ENCODE results near the gene ENTPD3. TPM values are rescaled to one million over a fixed set of nuclear protein-coding genes. Genes with fewer than 3 reads are reported as not detected.
A peak's percentile ranks its signal among the peaks of the same experiment; 100 is the strongest.

Gene ENTPD3
- total and polyA plus RNA-seq, 2 of the 13 experiments (the other 11 are each of a cell fraction or from before 2014, with no cell fraction given), result 0.07 TPM; not detected in 1

DNA sequence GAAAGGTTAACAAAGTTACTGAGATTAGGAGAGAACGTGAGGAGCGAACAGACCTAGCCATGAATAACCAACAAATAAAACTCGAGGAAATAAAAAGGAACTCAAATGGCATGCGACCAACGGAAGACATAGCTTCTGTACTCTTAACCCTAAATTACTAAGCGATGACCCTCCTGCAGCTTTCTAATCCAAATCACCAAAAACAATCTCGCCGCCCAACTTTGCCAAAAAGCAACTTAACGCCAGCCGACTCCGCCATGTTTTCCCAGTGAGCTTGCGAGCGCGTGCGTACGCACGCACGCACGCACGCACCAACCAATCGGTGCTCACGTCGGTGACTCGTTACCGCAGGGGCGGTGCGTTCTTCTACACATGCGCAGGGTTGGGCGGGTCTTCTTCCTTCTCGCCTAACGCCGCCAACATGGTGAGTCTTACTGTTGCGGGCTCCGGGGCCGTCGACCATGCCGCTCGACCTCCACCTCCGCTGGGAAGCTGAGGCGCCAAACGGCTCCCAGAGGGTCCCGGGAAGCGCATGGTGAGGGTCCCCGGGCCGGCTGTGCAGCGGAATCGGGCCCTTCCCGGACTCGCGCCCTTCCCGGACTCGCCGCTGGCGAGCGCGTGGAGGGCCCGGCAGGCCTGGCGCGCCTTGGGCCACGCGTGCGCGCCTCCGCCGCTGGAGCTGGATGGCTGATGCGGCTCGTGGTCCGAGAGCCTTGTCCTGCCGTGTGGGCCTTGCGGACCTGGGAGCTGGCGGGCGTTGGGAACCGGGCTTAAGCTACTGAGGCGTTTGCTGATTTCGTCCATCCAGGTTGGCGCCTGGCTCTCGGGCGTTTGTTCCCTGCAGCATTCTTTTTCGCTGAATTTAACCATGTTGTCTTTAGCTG, 70.2 kb downstream of the ENTPD3 start, which contains the start of gene RPL14 (continued):
- TF ChIP-seq, protein P1, sequence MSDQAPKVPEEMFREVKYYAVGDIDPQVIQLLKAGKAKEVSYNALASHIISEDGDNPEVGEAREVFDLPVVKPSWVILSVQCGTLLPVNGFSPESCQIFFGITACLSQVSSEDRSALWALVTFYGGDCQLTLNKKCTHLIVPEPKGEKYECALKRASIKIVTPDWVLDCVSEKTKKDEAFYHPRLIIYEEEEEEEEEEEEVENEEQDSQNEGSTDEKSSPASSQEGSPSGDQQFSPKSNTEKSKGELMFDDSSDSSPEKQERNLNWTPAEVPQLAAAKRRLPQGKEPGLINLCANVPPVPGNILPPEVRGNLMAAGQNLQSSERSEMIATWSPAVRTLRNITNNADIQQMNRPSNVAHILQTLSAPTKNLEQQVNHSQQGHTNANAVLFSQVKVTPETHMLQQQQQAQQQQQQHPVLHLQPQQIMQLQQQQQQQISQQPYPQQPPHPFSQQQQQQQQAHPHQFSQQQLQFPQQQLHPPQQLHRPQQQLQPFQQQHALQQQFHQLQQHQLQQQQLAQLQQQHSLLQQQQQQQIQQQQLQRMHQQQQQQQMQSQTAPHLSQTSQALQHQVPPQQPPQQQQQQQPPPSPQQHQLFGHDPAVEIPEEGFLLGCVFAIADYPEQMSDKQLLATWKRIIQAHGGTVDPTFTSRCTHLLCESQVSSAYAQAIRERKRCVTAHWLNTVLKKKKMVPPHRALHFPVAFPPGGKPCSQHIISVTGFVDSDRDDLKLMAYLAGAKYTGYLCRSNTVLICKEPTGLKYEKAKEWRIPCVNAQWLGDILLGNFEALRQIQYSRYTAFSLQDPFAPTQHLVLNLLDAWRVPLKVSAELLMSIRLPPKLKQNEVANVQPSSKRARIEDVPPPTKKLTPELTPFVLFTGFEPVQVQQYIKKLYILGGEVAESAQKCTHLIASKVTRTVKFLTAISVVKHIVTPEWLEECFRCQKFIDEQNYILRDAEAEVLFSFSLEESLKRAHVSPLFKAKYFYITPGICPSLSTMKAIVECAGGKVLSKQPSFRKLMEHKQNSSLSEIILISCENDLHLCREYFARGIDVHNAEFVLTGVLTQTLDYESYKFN (CRISPR knock-in tag; conservative IDR thresholded peaks at IDR 0.05), result peak; percentile 41; the same call in 1 of the 2 replicates
- peak; percentile 12; the same call in 1 of the 2 replicates for TF ChIP-seq ETV5 (CRISPR knock-in tag; IDR thresholded peaks at IDR 0.05; ENCODE audit: borderline replicate concordance)
- 0 out of 2 replicates have a peak, but pooled peaks have one; percentile 61 for TF ChIP-seq ZNF761 (CRISPR knock-in tag; conservative IDR thresholded peaks at IDR 0.05)
- peak; percentile 76; the same call in 1 of the 2 replicates for TF ChIP-seq ZMAT3 (CRISPR knock-in tag; conservative IDR thresholded peaks at IDR 0.05)
- TF ChIP-seq, protein P2, sequence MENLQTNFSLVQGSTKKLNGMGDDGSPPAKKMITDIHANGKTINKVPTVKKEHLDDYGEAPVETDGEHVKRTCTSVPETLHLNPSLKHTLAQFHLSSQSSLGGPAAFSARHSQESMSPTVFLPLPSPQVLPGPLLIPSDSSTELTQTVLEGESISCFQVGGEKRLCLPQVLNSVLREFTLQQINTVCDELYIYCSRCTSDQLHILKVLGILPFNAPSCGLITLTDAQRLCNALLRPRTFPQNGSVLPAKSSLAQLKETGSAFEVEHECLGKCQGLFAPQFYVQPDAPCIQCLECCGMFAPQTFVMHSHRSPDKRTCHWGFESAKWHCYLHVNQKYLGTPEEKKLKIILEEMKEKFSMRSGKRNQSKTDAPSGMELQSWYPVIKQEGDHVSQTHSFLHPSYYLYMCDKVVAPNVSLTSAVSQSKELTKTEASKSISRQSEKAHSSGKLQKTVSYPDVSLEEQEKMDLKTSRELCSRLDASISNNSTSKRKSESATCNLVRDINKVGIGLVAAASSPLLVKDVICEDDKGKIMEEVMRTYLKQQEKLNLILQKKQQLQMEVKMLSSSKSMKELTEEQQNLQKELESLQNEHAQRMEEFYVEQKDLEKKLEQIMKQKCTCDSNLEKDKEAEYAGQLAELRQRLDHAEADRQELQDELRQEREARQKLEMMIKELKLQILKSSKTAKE (CRISPR knock-in tag; IDR thresholded peaks at IDR 0.05; ENCODE audit: borderline replicate concordance), result 0 out of 2 replicates have a peak, but pooled peaks have one; percentile 50
- no peak for TF ChIP-seq NPAS2 (CRISPR knock-in tag; IDR thresholded peaks at IDR 0.05; ENCODE audit: borderline replicate concordance)
- TF ChIP-seq ZNF441 (CRISPR knock-in tag; IDR thresholded peaks at IDR 0.05; ENCODE audit: borderline replicate concordance), result peak; percentile 42; the same call in 1 of the 2 replicates
- no peak for TF ChIP-seq ZNF549 (CRISPR knock-in tag; IDR thresholded peaks at IDR 0.05)
- TF ChIP-seq FLYWCH1 (CRISPR knock-in tag; IDR thresholded peaks at IDR 0.05), result no peak
- TF ChIP-seq, protein P3, sequence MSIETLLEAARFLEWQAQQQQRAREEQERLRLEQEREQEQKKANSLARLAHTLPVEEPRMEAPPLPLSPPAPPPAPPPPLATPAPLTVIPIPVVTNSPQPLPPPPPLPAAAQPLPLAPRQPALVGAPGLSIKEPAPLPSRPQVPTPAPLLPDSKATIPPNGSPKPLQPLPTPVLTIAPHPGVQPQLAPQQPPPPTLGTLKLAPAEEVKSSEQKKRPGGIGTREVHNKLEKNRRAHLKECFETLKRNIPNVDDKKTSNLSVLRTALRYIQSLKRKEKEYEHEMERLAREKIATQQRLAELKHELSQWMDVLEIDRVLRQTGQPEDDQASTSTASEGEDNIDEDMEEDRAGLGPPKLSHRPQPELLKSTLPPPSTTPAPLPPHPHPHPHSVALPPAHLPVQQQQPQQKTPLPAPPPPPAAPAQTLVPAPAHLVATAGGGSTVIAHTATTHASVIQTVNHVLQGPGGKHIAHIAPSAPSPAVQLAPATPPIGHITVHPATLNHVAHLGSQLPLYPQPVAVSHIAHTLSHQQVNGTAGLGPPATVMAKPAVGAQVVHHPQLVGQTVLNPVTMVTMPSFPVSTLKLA (IDR thresholded peaks at IDR 0.05), result peak; percentile 71
- no peak for TF ChIP-seq ZNF460 (CRISPR knock-in tag; IDR thresholded peaks at IDR 0.05; ENCODE audit: borderline replicate concordance)
- TF ChIP-seq REPIN1 (CRISPR knock-in tag; IDR thresholded peaks at IDR 0.05; ENCODE audit: borderline replicate concordance, low read depth), result no peak; the same call in 1 of the 2 replicates
- TF ChIP-seq DNMT3B (CRISPR knock-in tag; conservative IDR thresholded peaks at IDR 0.05), result peak; percentile 82; the same call in 1 of the 2 replicates
- TF ChIP-seq ATF7 (IDR thresholded peaks at IDR 0.05), result no peak
- TF ChIP-seq ATF7 (CRISPR knock-in tag; IDR thresholded peaks at IDR 0.05), result 0 out of 2 replicates have a peak, but pooled peaks have one; percentile 19
- no peak for TF ChIP-seq HMG20A (CRISPR knock-in tag; IDR thresholded peaks at IDR 0.05; ENCODE audit: borderline replicate concordance)
- peak; percentile 80 for TF ChIP-seq ZMYM4 (CRISPR knock-in tag; IDR thresholded peaks at IDR 0.05)
- TF ChIP-seq, protein P4, sequence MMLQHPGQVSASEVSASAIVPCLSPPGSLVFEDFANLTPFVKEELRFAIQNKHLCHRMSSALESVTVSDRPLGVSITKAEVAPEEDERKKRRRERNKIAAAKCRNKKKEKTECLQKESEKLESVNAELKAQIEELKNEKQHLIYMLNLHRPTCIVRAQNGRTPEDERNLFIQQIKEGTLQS (CRISPR knock-in tag; IDR thresholded peaks at IDR 0.05), result no peak; the same call in 1 of the 2 replicates
- no peak for TF ChIP-seq AKAP8 (CRISPR knock-in tag; IDR thresholded peaks at IDR 0.05)
- TF ChIP-seq ZNF567 (CRISPR knock-in tag; IDR thresholded peaks at IDR 0.05; ENCODE audit: borderline replicate concordance), result peak; percentile 76; the same call in 1 of the 2 replicates
- TF ChIP-seq ZNF274 (CRISPR knock-in tag; IDR thresholded peaks at IDR 0.05), result peak; percentile 73
